IMR-90 (cell line): ENCODE data around the gene TSEN34. TPM values are rescaled to one million over a fixed set of nuclear protein-coding genes. Genes with fewer than 3 reads are reported as not detected.
"Not testable (repeated sequence)": the region's sequence is repeated elsewhere in the genome, so short reads cannot be mapped to it uniquely, and the experiment has no call there.

ENCODE experiments used
- ATAC-seq: fragments of 200-7000 bp; cut with Tn5 transposase; 2 replicates; pipeline ENCODE4 v1.9.1; 2020; ENCODE audit warnings: low read depth, mild to moderate bottlenecking, moderate library complexity
- BruUV-seq: library from RNA; stranded (reverse); fragments of 400-500 nt; replicated peaks from 2 replicates; lab custom pipeline; 2021; lab: Mats Ljungman, UMichigan
- CTCF ChIA-PET: fragments of 300-600 bp; formaldehyde crosslinking; extraction: SDS; loops from one replicate; lab custom pipeline; 2021; ENCODE audit warnings: antibody characterized with exemption; lab: Yijun Ruan, JAX
- POLR2A ChIA-PET: fragments of 300-600 bp; sonication (Branson Sonifier 250); formaldehyde crosslinking; loops from one replicate; lab custom pipeline; 2022; ENCODE audit warnings: antibody characterized with exemption; ENCODE audit not compliant: unreplicated experiment; lab: Charles Lee
- DNase-seq: peaks from one replicate; pipeline ENCODE4 v3.0.0; 2013
- H2AFZ ChIP-seq: replicated peaks from 2 replicates; pipeline ENCODE3; 2013; ENCODE audit warnings: low read length, mild to moderate bottlenecking; ENCODE audit not compliant: poor library complexity
- H2AK5ac ChIP-seq: 2 replicates; pipeline ENCODE4 v1.6.1; 2013; ENCODE audit warnings: low read depth, low read length, inconsistent platforms
- H2AK9ac ChIP-seq: replicated peaks from 2 replicates; pipeline ENCODE3; 2013; ENCODE audit warnings: mild to moderate bottlenecking, low read depth, low read length, moderate library complexity; ENCODE audit not compliant: poor library complexity
- H2BK120ac ChIP-seq: 2 replicates; pipeline ENCODE4 v1.6.1; 2013; ENCODE audit warnings: low read depth, low read length, inconsistent platforms
- H2BK15ac ChIP-seq: 3 replicates; pipeline ENCODE4 v1.6.1; 2013; ENCODE audit warnings: low read depth, low read length, inconsistent platforms
- H2BK20ac ChIP-seq: 2 replicates; pipeline ENCODE4 v1.6.1; 2013; ENCODE audit warnings: low read depth, mild to moderate bottlenecking, inconsistent platforms, low read length, moderate library complexity
- H2BK5ac ChIP-seq: 2 replicates; pipeline ENCODE4 v1.6.1; 2013; ENCODE audit warnings: mild to moderate bottlenecking, low read depth, low read length, inconsistent platforms; ENCODE audit not compliant: poor library complexity, severe bottlenecking
- H3K14ac ChIP-seq: replicated peaks from 2 replicates; pipeline ENCODE4 v1.6.1; 2013; ENCODE audit warnings: low read depth, low read length, inconsistent platforms
- H3K18ac ChIP-seq: 2 replicates; pipeline ENCODE4 v1.6.1; 2013; ENCODE audit warnings: low read depth, low read length, control low read depth
- H3K23ac ChIP-seq: 2 replicates; pipeline ENCODE4 v1.6.1; 2013; ENCODE audit warnings: low read depth, low read length, inconsistent platforms
- H3K27ac ChIP-seq: 2 replicates; pipeline ENCODE4 v1.5.1; 2013; ENCODE audit warnings: mild to moderate bottlenecking, control low read depth, low read length; ENCODE audit not compliant: insufficient read depth
- H3K27me3 ChIP-seq: 2 replicates; pipeline ENCODE4 v1.6.1; 2013; ENCODE audit warnings: low read length; ENCODE audit not compliant: control insufficient read depth, insufficient read depth
- H3K36me3 ChIP-seq: 2 replicates; pipeline ENCODE4 v1.6.1; 2013; ENCODE audit warnings: low read length, mixed read lengths; ENCODE audit not compliant: control insufficient read depth, insufficient read depth
- H3K4ac ChIP-seq: 2 replicates; pipeline ENCODE4 v1.6.1; 2013; ENCODE audit warnings: low read depth, low read length, inconsistent platforms
- H3K4me1 ChIP-seq: 2 replicates; pipeline ENCODE4 v1.6.1; 2013; ENCODE audit warnings: low read length, mixed read lengths; ENCODE audit not compliant: control insufficient read depth, insufficient read depth
- H3K4me2 ChIP-seq: 2 replicates; pipeline ENCODE4 v1.6.1; 2013; ENCODE audit warnings: low read depth, mild to moderate bottlenecking, control low read depth, low read length, moderate library complexity
- H3K4me3 ChIP-seq: 2 replicates; pipeline ENCODE4 v1.5.1; 2013; ENCODE audit warnings: low read depth, mild to moderate bottlenecking, control low read depth, low read length, moderate library complexity; ENCODE audit not compliant: insufficient read depth
- H3K56ac ChIP-seq: 2 replicates; pipeline ENCODE4 v1.6.1; 2013; ENCODE audit warnings: low read length, inconsistent platforms; ENCODE audit not compliant: insufficient read depth; ENCODE audit errors: extremely low read depth
- H3K79me1 ChIP-seq, 2 experiments: 2 replicates each; pipeline ENCODE4 v1.6.1; 2013; ENCODE audit warnings: low read length in 2 of 2, inconsistent platforms in 1 of 2, low read depth in 1 of 2
- H3K9ac ChIP-seq: 2 replicates; pipeline ENCODE4 v1.6.1; 2013; ENCODE audit warnings: low read depth, low read length, control low read depth
- H3K9me1 ChIP-seq: 2 replicates; pipeline ENCODE4 v1.6.1; 2013; ENCODE audit warnings: low read length, inconsistent platforms; ENCODE audit not compliant: insufficient read depth
- H3K9me3 ChIP-seq: 2 replicates; pipeline ENCODE4 v1.6.1; 2013; ENCODE audit warnings: low read length; ENCODE audit not compliant: control insufficient read depth, insufficient read depth
- H4K20me1 ChIP-seq: 2 replicates; pipeline ENCODE4 v1.6.1; 2013; ENCODE audit warnings: low read length, inconsistent platforms; ENCODE audit not compliant: insufficient read depth
- H4K5ac ChIP-seq: 2 replicates; pipeline ENCODE4 v1.6.1; 2013; ENCODE audit warnings: mild to moderate bottlenecking, low read depth, low read length, control low read depth
- H4K8ac ChIP-seq, 2 experiments: 2 replicates each; pipeline ENCODE4 v1.6.1; 2013; ENCODE audit warnings: low read depth in 2 of 2, low read length in 2 of 2, control low read depth in 1 of 2, inconsistent platforms in 1 of 2
- H4K91ac ChIP-seq: 2 replicates; pipeline ENCODE4 v1.6.1; 2013; ENCODE audit warnings: low read depth, low read length, inconsistent platforms; ENCODE audit not compliant: insufficient read depth
- WGBS, 2 experiments: methylation state at CpG; one replicate each; pipeline versions ENCODE4 v1.1.5 to v1.1.7; 2013; ENCODE audit warnings: missing lambda C conversion rate in 2 of 2; ENCODE audit not compliant: insufficient read length in 1 of 2; ENCODE audit errors: extremely low coverage in 2 of 2; 5-methylcytosine and 5-hydroxymethylcytosine counted together
- dilution Hi-C: fragments of 300-500 bp; cut with HindIII; formaldehyde crosslinking; loops from one replicate; pipeline ENCODE4 v1.14.3; 2018; ENCODE audit warnings: low sequenced_read_pairs; ENCODE audit not compliant: unreplicated experiment
- in situ Hi-C: fragments of 300-500 bp; cut with MboI; formaldehyde crosslinking; loops from 3 replicates; pipeline ENCODE4 v1.14.3; 2019; ENCODE audit warnings: low sequenced_read_pairs, inconsistent platforms, mixed read lengths
- intact Hi-C: fragments of 100-400 bp; cut with micrococcal nuclease; formaldehyde crosslinking; loops from 2 replicates; pipeline ENCODE4 v1.10.0; 2022
- polyA plus RNA-seq, 3 experiments: library from polyadenylated mRNA; depleted of rRNA; stranded (reverse); fragments of >200 nt; gene quantifications; 2 replicates each; pipeline ENCODE4 v1.2.3, GENCODE V29; 2012; ENCODE audit warnings: low replicate concordance in 1 of 3
- total RNA-seq: library from RNA; depleted of rRNA; stranded (reverse); fragments of >200 nt; gene quantifications from 2 replicates; pipeline ENCODE4 v1.2.3, GENCODE V29; 2012

The TSEN34 gene
- total and polyA plus RNA-seq, 2 of the 4 experiments (the other 2 are of a cell fraction): 32.1 to 69.4 TPM

GRCh38 chr19:54242646-54243045, 51.5 kb downstream of the TSEN34 start, which contains the start of gene LILRA6:
Gene LILRA6, minus strand, starts transcription at chr19:54242790.
- H4K20me1 ChIP-seq, H3K27me3 ChIP-seq, H4K5ac ChIP-seq, H3K14ac ChIP-seq, H3K23ac ChIP-seq, H4K8ac ChIP-seq, H3K9ac ChIP-seq, H3K79me1 ChIP-seq, H2BK5ac ChIP-seq, H3K4me1 ChIP-seq, H2BK120ac ChIP-seq, H3K4me2 ChIP-seq, H4K91ac ChIP-seq, BruUV-seq, H2AFZ ChIP-seq, in situ Hi-C loops, H3K9me3 ChIP-seq, H2AK9ac ChIP-seq, H2AK5ac ChIP-seq, H3K9me1 ChIP-seq, H3K36me3 ChIP-seq, H3K4ac ChIP-seq, dilution Hi-C loops, H3K4me3 ChIP-seq, CTCF ChIA-PET, DNase-seq, H3K18ac ChIP-seq, H2BK20ac ChIP-seq, POLR2A ChIA-PET, H2BK15ac ChIP-seq, H3K27ac ChIP-seq, H3K56ac ChIP-seq, ATAC-seq, intact Hi-C loops: not testable (repeated sequence)
- WGBS, 2 experiments: no CpG with 5 or more reads among the region's 6 CpGs

GRCh38 chr19:54243809-54244208, 52.7 kb downstream of the TSEN34 start:
- H3K79me1 ChIP-seq, ATAC-seq, H3K36me3 ChIP-seq, H2BK15ac ChIP-seq, H4K8ac ChIP-seq, H4K20me1 ChIP-seq, H3K56ac ChIP-seq, H3K9ac ChIP-seq, H4K5ac ChIP-seq, H2AK9ac ChIP-seq, H3K27me3 ChIP-seq, POLR2A ChIA-PET, H3K23ac ChIP-seq, in situ Hi-C loops, H2BK5ac ChIP-seq, H3K4me2 ChIP-seq, H3K4me1 ChIP-seq, H3K14ac ChIP-seq, H3K4me3 ChIP-seq, H3K4ac ChIP-seq, H2AK5ac ChIP-seq, H3K9me3 ChIP-seq, H2BK120ac ChIP-seq, BruUV-seq, H3K9me1 ChIP-seq, H4K91ac ChIP-seq, H3K18ac ChIP-seq, H3K27ac ChIP-seq, H2BK20ac ChIP-seq, DNase-seq, CTCF ChIA-PET, H2AFZ ChIP-seq, dilution Hi-C loops, intact Hi-C loops: not testable (repeated sequence)
- WGBS, 2 experiments: no CpG with 5 or more reads among the region's 8 CpGs
